ENCODE measurements around the gene PYURF. TPM values are rescaled to one million over a fixed set of nuclear protein-coding genes. Genes with fewer than 3 reads are reported as not detected.
"Not testable (repeated sequence)": the region's sequence is repeated elsewhere in the genome, so short reads cannot be mapped to it uniquely, and the experiment has no call there.

PYURF gene
- total RNA-seq, 1 experiment from 2014 or later, result 41.2 TPM

DNA sequence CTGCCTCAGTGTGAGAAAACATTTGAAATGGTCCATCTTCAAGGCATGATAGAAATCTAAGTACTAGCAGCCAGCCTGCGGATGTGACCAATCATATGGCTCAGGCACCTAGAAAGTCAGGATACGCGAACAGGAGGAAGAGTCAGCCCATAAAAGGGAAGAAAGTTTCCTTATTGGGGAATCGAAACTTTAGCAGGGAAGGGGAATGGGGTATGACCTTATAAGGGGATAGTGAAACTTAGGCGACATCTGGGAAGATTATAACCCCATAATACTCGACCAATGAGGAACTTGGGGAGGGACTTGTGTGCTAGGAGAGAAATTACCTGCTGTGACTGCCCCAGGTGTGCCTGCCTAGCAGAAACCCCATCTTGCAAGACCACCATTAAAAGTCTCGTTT is 26.2 kb upstream of the PYURF start:
- no peak for TF ChIP-seq EZH2 (IDR thresholded peaks at IDR 0.05; ENCODE audit: borderline replicate concordance, low read depth, low read length, poor library complexity, severe bottlenecking)
- TF ChIP-seq, protein P1, sequence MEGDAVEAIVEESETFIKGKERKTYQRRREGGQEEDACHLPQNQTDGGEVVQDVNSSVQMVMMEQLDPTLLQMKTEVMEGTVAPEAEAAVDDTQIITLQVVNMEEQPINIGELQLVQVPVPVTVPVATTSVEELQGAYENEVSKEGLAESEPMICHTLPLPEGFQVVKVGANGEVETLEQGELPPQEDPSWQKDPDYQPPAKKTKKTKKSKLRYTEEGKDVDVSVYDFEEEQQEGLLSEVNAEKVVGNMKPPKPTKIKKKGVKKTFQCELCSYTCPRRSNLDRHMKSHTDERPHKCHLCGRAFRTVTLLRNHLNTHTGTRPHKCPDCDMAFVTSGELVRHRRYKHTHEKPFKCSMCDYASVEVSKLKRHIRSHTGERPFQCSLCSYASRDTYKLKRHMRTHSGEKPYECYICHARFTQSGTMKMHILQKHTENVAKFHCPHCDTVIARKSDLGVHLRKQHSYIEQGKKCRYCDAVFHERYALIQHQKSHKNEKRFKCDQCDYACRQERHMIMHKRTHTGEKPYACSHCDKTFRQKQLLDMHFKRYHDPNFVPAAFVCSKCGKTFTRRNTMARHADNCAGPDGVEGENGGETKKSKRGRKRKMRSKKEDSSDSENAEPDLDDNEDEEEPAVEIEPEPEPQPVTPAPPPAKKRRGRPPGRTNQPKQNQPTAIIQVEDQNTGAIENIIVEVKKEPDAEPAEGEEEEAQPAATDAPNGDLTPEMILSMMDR (conservative IDR thresholded peaks at IDR 0.05; ENCODE audit: low read depth, low read length), result no peak
- intact Hi-C loops (cut with micrococcal nuclease; ENCODE audit: unreplicated experiment), result no loop called here
- Histone ChIP-seq H3K4me3 (ENCODE audit: low read depth, low read length, poor library complexity, severe bottlenecking) (no peak overlapping the region), H3K27ac (ENCODE audit: low read depth, low read length, poor library complexity, severe bottlenecking) (no peak overlapping the region), H3K4me1 (ENCODE audit: insufficient read depth, low read length, poor library complexity, severe bottlenecking) (no peaks in the 10 kb centered on the region), H3K27me3 (replicated peaks; ENCODE audit: insufficient read depth, low read depth, low read length, poor library complexity) (no peaks in the 10 kb centered on the region), H3K9me3 (ENCODE audit: low read depth, low read length, poor library complexity, severe bottlenecking) (no peaks in the 10 kb centered on the region), H3K36me3 (ENCODE audit: insufficient read depth, low read length, poor library complexity, severe bottlenecking) (no peaks in the 10 kb centered on the region)
- POLR2A ChIA-PET (ENCODE audit: low non-redundant PET), result no interaction called here
- no TSS peak for BruUV-seq (replicated peaks)
- CTCF ChIA-PET, result no interaction called here
- DNase-seq (ENCODE audit: low spot score), result no peak

DNA sequence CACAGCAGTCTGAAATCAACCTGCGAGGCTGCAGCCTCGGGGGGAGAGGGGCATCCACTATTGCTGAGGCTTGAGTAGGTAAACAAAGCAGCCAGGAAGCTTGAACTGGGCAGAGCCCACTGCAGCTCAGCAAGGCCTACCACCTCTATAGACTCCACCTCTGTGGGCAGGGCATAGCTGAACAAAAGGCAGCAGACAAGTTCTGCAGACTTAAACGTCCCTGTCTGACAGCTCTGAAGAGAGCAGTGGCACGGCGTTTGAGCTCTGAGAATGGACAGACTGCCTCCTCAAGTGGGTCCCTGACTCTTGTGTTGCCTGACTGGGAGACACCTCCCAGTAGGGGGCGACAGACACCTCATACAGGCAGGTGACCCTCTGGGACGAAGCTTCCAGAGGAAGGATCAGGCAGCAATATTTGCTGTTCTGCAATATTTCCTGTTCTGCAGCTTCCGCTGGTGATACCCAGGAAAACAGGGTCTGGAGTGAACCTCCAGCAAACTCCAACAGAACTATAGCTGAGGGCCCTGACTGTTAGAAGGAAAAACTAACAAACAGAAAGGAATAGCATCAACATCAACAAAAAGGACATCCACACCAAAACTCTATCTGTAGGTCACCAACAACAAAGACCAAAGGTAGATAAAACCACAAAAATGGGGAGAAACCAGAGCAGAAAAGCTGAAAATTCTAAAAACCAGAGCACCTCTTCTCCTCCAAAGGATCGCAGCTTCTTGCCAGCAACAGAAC is 15.9 kb upstream of the PYURF start:
- H3K27ac ChIP-seq (ENCODE audit: low read depth, low read length, poor library complexity, severe bottlenecking); POLR2A ChIA-PET (ENCODE audit: low non-redundant PET); H3K4me1 ChIP-seq (ENCODE audit: insufficient read depth, low read length, poor library complexity, severe bottlenecking); H3K36me3 ChIP-seq (ENCODE audit: insufficient read depth, low read length, poor library complexity, severe bottlenecking); H3K4me3 ChIP-seq (ENCODE audit: low read depth, low read length, poor library complexity, severe bottlenecking); BruUV-seq (replicated peaks); H3K27me3 ChIP-seq (replicated peaks; ENCODE audit: insufficient read depth, low read depth, low read length, poor library complexity); intact Hi-C loops (cut with micrococcal nuclease; ENCODE audit: unreplicated experiment); H3K9me3 ChIP-seq (ENCODE audit: low read depth, low read length, poor library complexity, severe bottlenecking): not testable (repeated sequence)
- CTCF ChIA-PET, result interaction anchor here (0.6 to 1.3 kb wide), 2 partner anchors 23 to 120 kb away, joined by 11 to 13 read pairs; no protein-coding TSS in a partner anchor
- DNase-seq (ENCODE audit: low spot score), result peak; percentile 20
- TF ChIP-seq, protein P1 (conservative IDR thresholded peaks at IDR 0.05; ENCODE audit: low read depth, low read length), result peak; percentile 33; the same call in 1 of the 2 replicates

DNA sequence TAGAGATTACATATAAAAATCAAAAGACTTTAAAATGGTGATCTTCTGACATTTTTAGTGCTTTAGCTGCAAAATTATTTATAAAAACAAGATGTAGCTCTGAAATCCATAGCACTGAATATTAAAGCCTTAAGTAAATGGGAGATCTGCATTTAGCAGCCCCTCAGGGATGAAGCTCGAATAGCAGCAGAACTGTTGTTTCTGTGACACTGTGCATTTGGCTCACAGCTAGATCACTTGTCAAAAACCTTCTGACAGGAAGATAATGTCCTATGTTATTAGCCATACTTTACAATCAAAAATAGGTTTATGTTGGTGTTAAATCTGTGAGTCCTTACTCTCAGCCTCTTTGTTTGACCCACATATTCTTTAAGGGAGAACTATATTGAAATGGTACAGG is 14.1 kb upstream of the PYURF start:
- intact Hi-C loops (cut with micrococcal nuclease; ENCODE audit: unreplicated experiment), result no loop called here
- Histone ChIP-seq H3K4me3 (ENCODE audit: low read depth, low read length, poor library complexity, severe bottlenecking) (no peak overlapping the region), H3K27me3 (replicated peaks; ENCODE audit: insufficient read depth, low read depth, low read length, poor library complexity) (no peaks in the 10 kb centered on the region), H3K27ac (ENCODE audit: low read depth, low read length, poor library complexity, severe bottlenecking) (no peak overlapping the region), H3K36me3 (ENCODE audit: insufficient read depth, low read length, poor library complexity, severe bottlenecking) (no peaks in the 10 kb centered on the region), H3K4me1 (ENCODE audit: insufficient read depth, low read length, poor library complexity, severe bottlenecking) (no peaks in the 10 kb centered on the region), H3K9me3 (ENCODE audit: low read depth, low read length, poor library complexity, severe bottlenecking) (no peaks in the 10 kb centered on the region)
- CTCF ChIA-PET, result no interaction called here
- POLR2A ChIA-PET (ENCODE audit: low non-redundant PET), result no interaction called here
- BruUV-seq (replicated peaks), result no TSS peak
- DNase-seq (ENCODE audit: low spot score), result no peak
- no peak for TF ChIP-seq EZH2 (IDR thresholded peaks at IDR 0.05; ENCODE audit: borderline replicate concordance, low read depth, low read length, poor library complexity, severe bottlenecking)
- TF ChIP-seq, protein P1 (conservative IDR thresholded peaks at IDR 0.05; ENCODE audit: low read depth, low read length), result no peak

Data from A673 (cell line).